ENCODE measurements around the gene FRMPD4. TPM values are rescaled to one million over a fixed set of nuclear protein-coding genes. Genes with fewer than 3 reads are reported as not detected.

Gene FRMPD4
- total and polyA plus RNA-seq, 2 donors from 2014 or later: not detected

DNA sequence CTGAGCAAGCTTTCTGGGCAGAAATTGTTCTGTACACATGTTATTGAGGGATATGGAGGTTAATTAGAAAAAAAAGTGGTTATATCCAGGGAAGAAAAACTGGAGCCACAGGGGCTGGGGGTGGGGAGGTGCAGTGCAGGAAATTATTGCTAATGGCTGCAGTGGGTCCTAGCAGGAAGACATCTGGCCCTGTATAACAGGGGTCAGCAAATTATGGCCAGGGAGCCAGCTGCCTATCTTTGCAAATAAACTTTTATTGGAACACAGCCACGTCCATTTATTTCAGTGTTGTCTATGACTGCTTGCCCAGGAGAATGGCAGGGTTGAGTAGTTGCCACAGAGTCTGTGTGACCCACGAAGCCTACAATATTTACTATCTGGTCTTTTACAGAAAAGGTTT, 629.6 kb downstream of the FRMPD4 start:
- no peak for FAIRE-seq
- no peaks in the 10 kb centered on the region for H3K36me3 ChIP-seq (ENCODE audit: control insufficient read depth in 2 of 3, insufficient read depth in 3 of 3, low read length in 3 of 3)

DNA sequence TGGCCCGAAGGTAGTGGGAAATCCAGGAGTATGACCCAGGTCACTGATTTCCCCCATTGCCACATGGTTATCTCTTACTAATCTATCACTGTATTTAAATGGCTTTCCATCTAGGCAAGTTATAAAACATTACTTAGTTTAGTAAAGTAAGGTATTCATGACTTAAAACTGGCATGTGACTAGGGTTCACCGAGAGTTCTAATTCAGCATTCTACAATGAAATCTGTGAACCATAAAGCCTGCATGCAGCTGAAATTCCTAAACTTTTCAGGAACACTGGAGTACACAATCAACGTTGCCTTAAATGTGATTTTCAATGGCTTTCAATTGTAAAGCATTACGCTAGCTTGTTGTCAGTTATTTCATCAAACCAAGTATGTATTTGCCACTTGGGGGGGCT, 630.2 kb downstream of the FRMPD4 start:
- DNase-seq (peak in 2 of 5 donors; percentile 45 to 58), FAIRE-seq (no peak)
- TF ChIP-seq CTCF (IDR thresholded peaks at IDR 0.05; ENCODE audit: borderline replicate concordance, extremely low read depth, insufficient read depth): no peak

More for the DNA sequence above, 629.6 kb downstream of the FRMPD4 start:
- H3K4me3 ChIP-seq (ENCODE audit: low read length in 3 of 3): no peak overlapping the region
- intact Hi-C loops (cut with DNase I): no loop called here
- H3K27me3 ChIP-seq (ENCODE audit: control insufficient read depth, insufficient read depth, low read length): peaks cover 5% of the 10 kb centered on the region
- no peak overlapping the region for H3K27ac ChIP-seq (ENCODE audit: low read depth in 2 of 2, low read length in 2 of 2)
- no peak overlapping the region for H3K9ac ChIP-seq (ENCODE audit: low read length in 3 of 3)
- no peak for TF ChIP-seq CTCF (IDR thresholded peaks at IDR 0.05; ENCODE audit: borderline replicate concordance, extremely low read depth, insufficient read depth)
- peak in 1 of 5 donors; percentile 8 for DNase-seq
- H3K9me3 ChIP-seq (ENCODE audit: control insufficient read depth in 2 of 3, insufficient read depth in 1 of 3, low read length in 3 of 3): no peaks in the 10 kb centered on the region
- no peaks in the 10 kb centered on the region for H3K4me1 ChIP-seq (ENCODE audit: control insufficient read depth in 2 of 3, insufficient read depth in 2 of 3, low read depth in 1 of 3, low read length in 3 of 3)

GRCh38 chrX:12770440-12770839, 632.2 kb downstream of the FRMPD4 start:
- H3K36me3 ChIP-seq (ENCODE audit: control insufficient read depth in 2 of 3, insufficient read depth in 3 of 3, low read length in 3 of 3): no peaks in the 10 kb centered on the region
- intact Hi-C loops (cut with DNase I): no loop called here
- peak; percentile 9 for TF ChIP-seq CTCF (IDR thresholded peaks at IDR 0.05; ENCODE audit: borderline replicate concordance, extremely low read depth, insufficient read depth)
- H3K9me3 ChIP-seq (ENCODE audit: control insufficient read depth in 2 of 3, insufficient read depth in 1 of 3, low read length in 3 of 3): no peaks in the 10 kb centered on the region
- H3K27me3 ChIP-seq (ENCODE audit: control insufficient read depth, insufficient read depth, low read length): peaks cover 6% of the 10 kb centered on the region
- H3K27ac ChIP-seq (ENCODE audit: low read depth in 2 of 2, low read length in 2 of 2): no peak overlapping the region
- peak in 2 of 5 donors; percentile 26 to 38 for DNase-seq
- FAIRE-seq: peak; percentile 98
- no peaks in the 10 kb centered on the region for H3K4me1 ChIP-seq (ENCODE audit: control insufficient read depth in 2 of 3, insufficient read depth in 2 of 3, low read depth in 1 of 3, low read length in 3 of 3)
- no peak overlapping the region for H3K4me3 ChIP-seq (ENCODE audit: low read length in 3 of 3)
- H3K9ac ChIP-seq (ENCODE audit: low read length in 3 of 3): no peak overlapping the region

More for the DNA sequence above, 630.2 kb downstream of the FRMPD4 start:
- Histone ChIP-seq H3K4me3 (ENCODE audit: low read length in 3 of 3) (no peak overlapping the region), H3K27me3 (ENCODE audit: control insufficient read depth, insufficient read depth, low read length) (peaks cover 6% of the 10 kb centered on the region), H3K9ac (ENCODE audit: low read length in 3 of 3) (no peak overlapping the region), H3K36me3 (ENCODE audit: control insufficient read depth in 2 of 3, insufficient read depth in 3 of 3, low read length in 3 of 3) (no peaks in the 10 kb centered on the region), H3K4me1 (ENCODE audit: control insufficient read depth in 2 of 3, insufficient read depth in 2 of 3, low read depth in 1 of 3, low read length in 3 of 3) (no peaks in the 10 kb centered on the region), H3K9me3 (ENCODE audit: control insufficient read depth in 2 of 3, insufficient read depth in 1 of 3, low read length in 3 of 3) (no peaks in the 10 kb centered on the region), H3K27ac (ENCODE audit: low read depth in 2 of 2, low read length in 2 of 2) (no peak overlapping the region)
- intact Hi-C loops (cut with DNase I): no loop called here
